Measurements from ENCODE around the gene FAM219B. TPM values are rescaled to one million over a fixed set of nuclear protein-coding genes. Genes with fewer than 3 reads are reported as not detected.
"Not testable (repeated sequence)": the region's sequence is repeated elsewhere in the genome, so short reads cannot be mapped to it uniquely, and the experiment has no call there.

Gene FAM219B
- total RNA-seq: 91.4 TPM
- long read RNA-seq, transcript FAM219B-217 (4 exons, 3,219 nt): major isoform, 19 of 131 reads
- long read RNA-seq, transcript FAM219B-202 (5 exons, 587 nt): minor isoform, 8 of 131 reads
- long read RNA-seq, transcript FAM219B-201 (5 exons, 3,550 nt): minor isoform, 17 of 131 reads
- long read RNA-seq, partial matches to known transcripts: 15 of 131 reads
- long read RNA-seq, other reads (novel, unspliced or antisense): 65 of 131 reads

DNA sequence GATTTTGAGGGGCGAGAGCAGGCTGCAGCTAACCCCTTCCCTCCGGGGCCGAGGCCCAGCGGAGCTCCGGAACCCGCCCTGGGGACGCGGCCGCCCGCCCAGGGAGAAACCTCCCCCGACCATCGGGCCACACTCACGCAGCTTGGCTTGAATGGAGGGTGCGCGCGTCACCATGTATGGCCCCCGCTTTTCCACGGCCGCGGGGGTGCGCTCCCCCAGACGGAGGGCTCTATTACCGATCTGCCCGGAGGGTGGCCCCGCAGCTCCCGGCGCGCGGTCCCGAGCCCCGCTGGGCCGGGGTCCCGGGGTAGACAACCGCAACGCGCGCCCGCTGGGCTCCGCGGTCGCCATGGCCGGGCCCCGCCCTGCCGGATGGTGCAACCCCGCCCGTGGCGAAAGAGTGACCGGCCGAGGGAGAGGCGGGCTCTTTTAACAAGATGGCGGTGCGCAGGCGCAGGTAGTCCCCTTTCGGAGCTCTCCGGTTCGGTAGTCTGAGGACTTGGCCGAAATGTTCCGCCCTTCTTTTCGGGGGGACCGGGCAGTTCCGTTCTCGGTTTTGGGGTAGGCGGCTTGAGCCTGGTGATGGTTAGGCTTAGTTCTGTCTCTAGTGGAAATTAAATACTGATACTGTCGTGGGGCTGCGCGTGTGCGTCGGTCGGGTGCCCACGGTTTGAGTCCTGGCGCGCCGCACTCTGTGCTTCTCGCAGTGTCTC, at the start of gene FAM219B:
Gene FAM219B (minus strand): TSS at position 402 of the 713 bp plus-strand sequence. CDS start 51 bp downstream, at position 351.
- DNase-seq (ENCODE audit: low spot score): peak; percentile 98

DNA sequence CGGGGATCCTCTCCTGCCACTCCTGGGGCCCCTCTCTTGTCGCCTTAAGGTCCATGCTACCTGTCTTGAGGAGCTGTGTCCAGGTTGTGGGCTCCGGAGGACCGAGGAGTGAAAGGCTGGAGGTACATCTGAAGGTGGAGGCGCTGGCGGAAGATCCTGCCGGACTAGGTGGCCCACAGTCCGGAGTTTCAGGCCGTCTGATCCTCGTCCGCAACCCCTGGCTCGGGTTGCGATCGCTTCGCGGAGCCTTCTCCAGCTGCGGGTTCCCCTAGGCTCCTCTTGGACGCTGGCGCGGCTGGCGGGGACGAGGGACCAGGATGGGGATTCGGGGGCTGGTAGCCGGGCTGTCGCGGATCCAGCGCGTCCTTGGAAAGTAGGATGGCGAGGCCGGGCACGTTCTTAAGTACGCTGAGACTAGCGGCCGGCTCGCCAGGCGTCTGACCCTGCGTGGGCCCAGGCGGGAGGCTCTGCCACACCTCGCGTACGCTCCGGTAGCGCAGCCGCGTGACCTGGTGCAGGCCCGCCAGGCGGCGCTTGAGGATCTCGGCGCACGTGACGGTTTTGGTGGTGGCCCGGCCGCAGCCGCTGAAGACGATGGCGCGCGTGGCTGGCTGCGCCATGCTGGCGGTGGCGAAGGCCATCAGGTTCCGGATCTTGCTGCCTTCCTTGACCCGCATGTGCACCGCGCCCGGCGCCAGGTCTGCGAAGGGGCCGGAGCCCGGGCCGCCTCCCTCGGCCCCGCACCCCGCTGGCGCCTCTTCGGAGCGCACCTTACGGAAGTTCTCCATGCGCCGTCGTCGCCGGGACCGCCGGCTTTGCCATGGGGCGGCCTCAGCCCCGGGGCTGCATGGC, 49.4 kb upstream of the FAM219B start:
- peak; percentile 94 for DNase-seq (ENCODE audit: low spot score)

DNA sequence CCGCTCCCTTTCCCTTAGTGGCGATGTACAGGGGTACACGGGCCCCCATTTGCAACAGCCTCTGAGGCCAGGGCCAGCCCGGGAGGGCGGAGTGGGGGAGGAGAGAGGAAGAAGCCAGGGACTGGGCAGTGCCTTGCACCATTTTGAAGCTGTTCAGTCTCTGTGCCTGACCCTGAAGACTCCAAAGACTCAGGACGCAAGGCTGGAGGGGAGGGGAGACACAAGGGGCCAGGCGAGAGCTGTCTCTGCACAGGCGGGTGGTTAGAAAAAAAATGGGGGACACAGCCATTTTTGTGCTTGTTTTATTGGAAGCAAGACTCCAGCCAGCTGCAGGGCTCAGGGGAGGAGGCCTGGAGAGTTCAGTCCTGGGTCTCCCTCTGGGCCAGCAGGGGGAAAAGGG, 48.4 kb upstream of the FAM219B start:
- DNase-seq (ENCODE audit: low spot score): no peak

GRCh38 chr15:74954515-74954914, 47.9 kb upstream of the FAM219B start:
- DNase-seq (ENCODE audit: low spot score): no peak

- DNase-seq (ENCODE audit: low spot score): no peak
Observed at GRCh38 chr15:74951006-74951405, 44.4 kb upstream of the FAM219B start.

DNA sequence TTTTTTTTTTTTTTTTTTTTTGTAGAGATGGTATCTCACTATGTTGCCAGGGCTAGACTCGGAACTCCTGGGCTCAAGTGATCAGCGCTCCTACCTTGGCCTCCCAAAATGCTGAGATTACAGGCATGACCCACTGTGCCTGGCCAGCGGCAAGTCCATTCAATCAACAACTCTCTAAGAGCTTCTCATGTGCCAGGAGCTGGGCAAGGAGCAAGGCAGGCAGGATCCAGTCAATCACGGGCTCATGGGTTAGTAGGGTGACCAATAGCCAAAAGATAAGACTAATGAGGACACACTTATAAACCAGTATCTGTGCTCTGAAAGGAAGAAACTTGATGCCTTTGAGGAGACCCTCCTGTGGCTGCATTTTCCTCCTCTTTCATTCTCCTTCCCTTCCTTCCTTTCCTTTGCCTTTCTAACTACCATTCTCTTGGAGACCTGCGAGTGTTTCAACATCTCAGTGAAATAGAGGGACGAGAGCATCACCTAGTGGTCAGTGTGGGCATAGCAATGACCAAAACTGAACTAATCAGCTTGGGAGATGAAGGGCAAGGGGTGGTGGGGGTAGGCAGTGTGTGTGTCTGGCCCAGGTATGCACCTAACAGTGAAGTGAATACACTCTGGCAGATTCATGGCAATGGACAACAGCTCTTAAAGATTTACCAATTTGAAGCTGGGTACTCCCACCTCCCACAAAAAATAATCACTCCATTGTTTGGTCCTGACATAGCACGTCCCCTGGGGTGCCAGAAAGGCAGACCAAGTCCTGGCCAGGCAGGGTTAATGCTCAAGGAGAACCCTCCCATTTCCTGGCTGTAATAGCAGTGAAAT, 43.6 kb upstream of the FAM219B start:
- no peak for DNase-seq (ENCODE audit: low spot score)

DNA sequence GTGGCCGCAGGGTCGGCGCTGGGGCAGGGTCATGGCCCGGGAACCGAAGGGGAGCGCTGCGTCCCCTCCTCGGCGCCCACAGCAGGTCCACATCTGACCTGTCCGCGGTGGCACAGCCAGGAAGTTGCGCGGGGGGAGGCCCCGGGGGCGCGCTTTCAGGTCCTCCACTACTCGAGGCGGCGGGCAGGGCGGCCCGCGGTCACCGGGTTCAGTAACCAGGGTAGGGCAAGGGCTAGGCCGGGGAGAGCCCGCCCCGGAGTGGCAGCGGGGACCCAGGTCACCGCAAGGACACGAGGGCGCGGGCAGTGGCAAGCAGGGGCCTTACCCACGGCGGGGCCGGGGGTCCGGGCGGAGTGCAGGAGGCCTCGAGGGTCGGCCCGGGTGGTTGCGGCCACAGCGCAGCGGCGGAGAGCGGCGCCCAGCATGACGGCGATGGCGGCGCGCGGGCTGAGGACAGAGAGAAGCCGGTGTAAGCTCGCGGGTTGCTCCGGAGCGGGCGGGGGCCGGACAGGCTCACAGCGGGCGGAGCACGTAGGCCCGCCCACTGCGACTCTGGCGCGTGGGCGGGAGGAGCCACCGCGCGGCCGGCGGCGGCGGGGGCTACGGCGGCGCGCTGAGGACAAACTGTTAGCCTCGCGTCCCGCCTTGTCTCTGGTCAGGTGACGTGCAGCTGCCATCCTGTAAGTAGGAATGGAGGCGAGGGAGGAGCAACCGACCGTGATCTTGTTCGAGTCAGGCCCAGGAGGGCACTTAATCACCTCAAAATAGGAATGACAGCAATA, 31.1 kb upstream of the FAM219B start, which contains the start of gene COX5A:
Gene COX5A (minus strand): TSS at position 484 of the 782 bp plus-strand sequence. CDS start 59 bp downstream, at position 425.
- peak; percentile 96 for DNase-seq (ENCODE audit: low spot score)

- no peak for DNase-seq (ENCODE audit: low spot score)
Observed at GRCh38 chr15:74937272-74937589, 30.6 kb upstream of the FAM219B start.

GRCh38 chr15:74935193-74935592, 28.5 kb upstream of the FAM219B start:
- not testable (repeated sequence) for DNase-seq (ENCODE audit: low spot score)

GRCh38 chr15:74933573-74933972, 26.9 kb upstream of the FAM219B start:
- DNase-seq (ENCODE audit: low spot score): no peak

DNA sequence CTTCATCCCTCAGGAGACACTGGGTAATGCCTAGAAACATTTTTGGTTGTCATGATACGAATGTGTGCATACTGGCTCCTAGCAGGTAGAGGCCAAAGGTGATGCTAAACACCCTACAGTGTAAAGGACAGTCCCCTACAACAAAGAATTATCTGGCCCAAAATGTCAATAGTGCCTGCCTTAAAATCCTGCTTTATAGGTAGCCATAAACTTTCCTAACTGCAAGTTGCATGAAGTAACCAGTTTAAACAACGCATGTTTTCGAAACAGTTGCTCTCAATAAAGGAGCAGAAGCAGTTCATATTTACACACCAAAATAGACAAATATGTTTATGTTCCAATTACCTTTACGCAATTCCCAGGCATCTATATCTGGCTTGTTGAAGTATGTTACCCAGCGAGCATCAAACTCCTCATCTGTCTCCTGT, 22.1 kb upstream of the FAM219B start:
- DNase-seq (ENCODE audit: low spot score): no peak

GRCh38 chr15:74924525-74924924, 17.9 kb upstream of the FAM219B start:
- DNase-seq (ENCODE audit: low spot score): no peak

DNA sequence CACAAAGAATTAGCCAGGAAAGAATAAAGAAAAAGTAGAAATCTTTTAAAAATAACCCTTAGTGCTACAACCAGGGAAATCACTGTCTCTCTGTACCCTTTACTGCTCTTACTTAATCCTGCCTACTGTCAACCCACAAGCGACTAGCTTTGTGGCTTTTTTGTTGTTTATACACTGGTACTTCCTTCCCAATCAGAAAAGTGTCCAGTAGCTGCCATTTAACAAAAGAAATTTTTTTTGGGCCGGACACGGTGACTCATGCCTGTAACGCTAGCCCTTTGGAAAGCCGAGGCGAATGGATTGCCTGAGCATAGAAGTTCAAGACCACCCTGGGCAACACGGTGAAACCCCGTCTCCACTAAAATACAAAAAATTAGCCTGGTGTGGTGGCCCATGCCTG, 13.8 kb upstream of the FAM219B start:
- DNase-seq (ENCODE audit: low spot score): no peak

DNA sequence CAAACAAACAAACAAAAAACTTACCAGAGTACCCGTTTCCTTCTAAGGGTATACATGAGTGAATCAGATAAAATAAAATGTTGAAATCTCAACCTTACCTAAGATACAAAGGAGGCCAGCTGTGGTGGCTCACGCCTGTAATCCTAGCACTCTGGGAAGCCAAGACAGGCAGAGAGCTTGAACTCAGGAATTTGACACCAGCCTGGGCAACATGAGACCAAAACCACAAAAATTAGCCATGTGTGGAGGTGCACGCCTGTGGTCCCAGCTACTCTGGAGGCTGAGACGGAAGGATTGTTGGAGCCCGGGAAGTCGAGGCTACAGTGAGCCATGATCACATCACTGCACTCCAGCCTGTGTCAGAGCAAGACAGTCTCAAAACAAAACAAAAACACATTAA, 11.0 kb upstream of the FAM219B start:
- no peak for DNase-seq (ENCODE audit: low spot score)

- DNase-seq (ENCODE audit: low spot score): not testable (repeated sequence)
Observed at GRCh38 chr15:74913799-74914198, 7.1 kb upstream of the FAM219B start.

- no peak for DNase-seq (ENCODE audit: low spot score)
Observed at GRCh38 chr15:74913041-74913440, 6.4 kb upstream of the FAM219B start.

- DNase-seq (ENCODE audit: low spot score): no peak
Observed at GRCh38 chr15:74908635-74909034, 2.0 kb upstream of the FAM219B start.

- no peak for DNase-seq (ENCODE audit: low spot score)
Observed at GRCh38 chr15:74907163-74907870, 666 bp upstream of the FAM219B start.

GRCh38 chr15:74906067-74906449, 593 bp downstream of the FAM219B start:
- DNase-seq (ENCODE audit: low spot score): no peak

Data from mesenteric fat pad (tissue), 1 donor.